Thyroid gland (tissue), 4 donors: ENCODE results near the gene PARD3.

Experiments used
- CTCF ChIP-seq, 6 experiments: fragments of 200-600 bp in 3 of 6; fragments of 450-650 bp in 3 of 6; sonication (generic) in 3 of 6; IDR thresholded peaks; one replicate each; pipeline ENCODE4 v1.5.1; 2016 to 2019; ENCODE audit warnings: antibody characterized with exemption in 6 of 6, mild to moderate bottlenecking in 2 of 6, inconsistent platforms in 1 of 6, moderate library complexity in 1 of 6
- POLR2A ChIP-seq, 2 donors: fragments of 450-650 bp; IDR thresholded peaks; one replicate each; pipeline ENCODE4 v1.6.1; 2017; ENCODE audit warnings: antibody characterized with exemption in 2 of 2, mild to moderate bottlenecking in 2 of 2, moderate library complexity in 1 of 2

- TF ChIP-seq POLR2A (IDR thresholded peaks at IDR 0.05): no peak
- no peak for TF ChIP-seq CTCF (IDR thresholded peaks at IDR 0.05)
These were observed 267.4 kb downstream of the PARD3 start for GRCh38 chr10:34547695-34548094.
